Measurements from ENCODE around the gene TAOK2.

The TAOK2 gene

DNA sequence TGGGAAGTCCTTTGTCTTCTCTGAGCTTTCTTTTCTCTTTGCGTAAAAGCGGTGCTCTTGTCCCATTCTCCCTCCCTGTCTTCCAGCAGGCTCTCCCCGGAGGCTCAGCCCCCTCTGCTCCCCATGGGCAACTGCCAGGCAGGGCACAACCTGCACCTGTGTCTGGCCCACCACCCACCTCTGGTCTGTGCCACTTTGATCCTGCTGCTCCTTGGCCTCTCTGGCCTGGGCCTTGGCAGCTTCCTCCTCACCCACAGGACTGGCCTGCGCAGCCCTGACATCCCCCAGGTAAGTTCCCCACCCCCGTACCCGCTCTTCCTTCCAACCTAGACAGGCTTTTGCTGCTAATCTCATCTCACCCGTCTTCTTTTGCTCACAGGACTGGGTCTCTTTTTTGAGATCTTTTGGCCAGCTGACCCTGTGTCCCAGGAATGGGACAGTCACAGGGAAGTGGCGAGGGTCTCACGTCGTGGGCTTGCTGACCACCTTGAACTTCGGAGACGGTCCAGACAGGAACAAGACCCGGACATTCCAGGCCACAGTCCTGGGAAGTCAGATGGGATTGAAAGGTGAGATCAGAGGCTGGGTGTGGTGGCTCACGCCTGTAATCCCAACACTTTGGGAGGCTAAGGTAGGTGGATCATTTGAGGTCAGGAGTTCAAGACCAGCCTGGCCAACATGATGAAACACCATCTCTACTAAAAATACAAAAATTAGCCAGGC, 10.5 kb upstream of the TAOK2 start:
- no peak for DNase-seq

DNA sequence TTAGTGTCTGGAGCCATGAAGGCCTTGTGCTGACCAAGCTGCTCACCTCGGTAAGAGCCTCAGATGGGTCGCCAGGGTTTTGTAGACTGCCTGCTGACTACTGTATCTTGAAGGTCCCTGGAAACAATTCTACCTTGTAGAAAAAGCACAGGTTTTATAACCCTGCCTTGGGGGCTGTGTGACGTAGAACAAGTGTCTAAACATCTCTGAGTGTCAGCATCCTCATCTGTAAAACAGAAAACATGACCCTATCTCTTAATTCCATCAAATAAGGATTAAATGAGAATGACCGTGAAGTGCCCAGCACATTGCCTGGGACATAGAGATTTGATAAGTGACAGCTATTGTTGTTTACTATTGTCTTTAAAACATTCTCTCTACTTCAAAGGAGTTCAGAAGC, 5.5 kb upstream of the TAOK2 start:
- no peak for DNase-seq

DNA sequence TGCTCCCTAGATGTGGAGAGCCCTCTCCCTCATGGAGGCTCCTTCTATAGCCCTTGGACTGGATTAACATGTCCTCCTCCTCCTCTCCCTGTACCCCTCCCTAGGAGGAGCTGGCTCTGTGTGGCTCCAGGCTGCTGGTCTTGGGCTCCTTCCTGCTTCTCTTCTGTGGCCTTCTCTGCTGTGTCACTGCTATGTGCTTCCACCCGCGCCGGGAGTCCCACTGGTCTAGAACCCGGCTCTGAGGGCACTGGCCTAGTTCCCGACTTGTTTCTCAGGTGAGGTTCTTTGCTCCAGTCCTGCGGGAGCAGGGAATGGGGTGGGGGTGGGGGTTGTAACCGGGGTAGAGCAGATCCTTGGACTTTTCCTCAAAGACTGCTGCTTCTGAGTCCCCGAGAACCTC, 2.4 kb upstream of the TAOK2 start:
- no peak for DNase-seq

DNA sequence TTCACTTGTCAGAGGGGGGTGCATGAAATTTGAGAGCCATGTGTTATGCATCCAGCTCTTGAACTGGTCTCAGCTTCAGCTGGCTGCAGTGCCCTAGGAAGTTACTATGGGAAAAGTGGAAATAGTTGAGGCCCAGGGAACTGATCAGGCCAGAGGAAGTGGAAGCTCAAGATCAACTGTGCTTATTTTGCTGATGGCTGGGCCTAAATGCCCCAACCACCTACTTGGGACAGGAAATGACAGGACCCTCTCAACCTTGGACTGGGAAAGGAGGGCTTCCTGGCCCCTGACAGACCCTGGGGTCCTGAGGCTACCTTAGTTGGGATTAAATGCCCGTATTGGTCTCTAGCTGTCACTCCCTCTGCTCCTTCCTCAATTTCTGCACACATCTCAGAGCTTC, 1.2 kb upstream of the TAOK2 start:
- no peak for DNase-seq

DNA sequence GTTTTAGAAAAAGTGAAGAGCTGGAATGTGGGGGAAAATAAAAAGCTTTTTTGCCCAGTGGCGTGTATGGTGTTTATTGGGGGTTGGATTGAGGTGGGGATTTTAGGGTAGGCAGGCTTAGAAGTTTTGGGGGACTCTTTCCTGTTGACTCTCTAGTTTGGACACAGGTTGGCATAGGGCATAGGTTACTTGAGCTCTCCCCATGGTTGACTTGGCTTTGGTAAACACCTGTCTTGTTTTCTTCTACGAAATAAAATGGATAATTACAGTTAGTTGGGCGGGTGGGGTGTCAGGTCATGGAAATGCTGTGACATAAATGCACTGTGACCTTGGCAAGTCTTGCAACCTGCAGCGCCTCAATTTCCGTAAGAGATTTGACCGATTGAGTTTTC, 680 bp upstream of the TAOK2 start:
- no peak for DNase-seq

DNA sequence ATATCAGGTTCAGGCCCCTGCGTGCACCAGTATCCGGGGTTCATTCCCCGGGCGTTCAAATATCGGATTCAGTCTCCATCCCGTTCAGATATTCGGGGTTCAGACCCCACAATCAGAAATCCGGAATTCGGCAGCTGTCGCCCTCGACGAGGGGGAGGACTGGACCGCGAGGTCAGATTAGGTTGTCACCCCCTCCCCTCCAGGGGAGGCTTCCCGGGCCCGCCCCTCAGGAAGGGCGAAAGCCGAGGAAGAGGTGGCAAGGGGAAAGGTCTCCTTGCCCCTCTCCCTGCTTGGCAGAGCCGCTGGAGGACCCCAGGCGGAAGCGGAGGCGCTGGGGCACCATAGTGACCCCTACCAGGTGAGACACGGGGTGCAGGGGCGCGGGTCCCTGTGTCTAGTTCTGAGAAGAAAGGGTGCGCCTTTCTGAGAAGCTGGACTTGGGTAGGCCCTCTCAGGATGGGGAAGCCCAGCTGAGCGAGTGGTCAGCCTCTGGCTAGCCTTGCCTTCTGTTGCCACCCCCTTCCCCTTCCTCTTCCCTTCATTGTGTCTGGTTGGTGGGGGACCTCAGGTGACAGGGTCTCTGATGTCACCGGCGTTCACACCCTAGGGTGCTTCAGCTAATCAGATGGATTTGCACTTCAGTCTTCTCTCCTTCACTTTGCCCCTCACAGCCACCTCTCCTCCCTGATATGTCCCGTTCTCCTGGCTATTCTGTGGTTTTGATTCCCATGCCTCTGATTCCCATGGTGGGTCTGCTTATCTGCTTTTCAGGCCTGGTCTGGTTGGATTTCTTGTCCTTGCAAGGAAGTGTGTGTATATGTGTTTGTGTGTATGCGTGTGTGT, 844 bp downstream of the TAOK2 start:
- DNase-seq: peak; percentile 54

DNA sequence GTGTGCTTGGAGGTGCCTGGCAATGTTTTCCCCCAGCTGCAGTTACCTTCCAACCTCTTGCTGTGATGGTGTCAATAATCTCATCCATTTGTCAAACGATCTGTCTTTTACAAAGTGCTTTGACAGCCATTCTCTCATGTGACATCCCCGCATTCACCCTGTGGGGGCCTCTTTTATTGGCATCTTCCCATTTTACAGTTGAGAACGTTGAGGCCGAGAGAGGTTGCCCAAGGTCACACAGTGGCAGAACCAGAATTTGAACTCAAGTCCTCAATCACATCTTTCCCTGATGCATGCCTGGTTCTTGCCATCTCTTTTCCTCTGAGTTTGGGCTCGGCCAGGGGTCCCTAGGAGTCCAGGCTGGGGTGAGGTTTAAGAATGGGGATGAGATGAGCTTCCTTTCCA, 1.5 kb downstream of the TAOK2 start:
- DNase-seq: no peak

DNA sequence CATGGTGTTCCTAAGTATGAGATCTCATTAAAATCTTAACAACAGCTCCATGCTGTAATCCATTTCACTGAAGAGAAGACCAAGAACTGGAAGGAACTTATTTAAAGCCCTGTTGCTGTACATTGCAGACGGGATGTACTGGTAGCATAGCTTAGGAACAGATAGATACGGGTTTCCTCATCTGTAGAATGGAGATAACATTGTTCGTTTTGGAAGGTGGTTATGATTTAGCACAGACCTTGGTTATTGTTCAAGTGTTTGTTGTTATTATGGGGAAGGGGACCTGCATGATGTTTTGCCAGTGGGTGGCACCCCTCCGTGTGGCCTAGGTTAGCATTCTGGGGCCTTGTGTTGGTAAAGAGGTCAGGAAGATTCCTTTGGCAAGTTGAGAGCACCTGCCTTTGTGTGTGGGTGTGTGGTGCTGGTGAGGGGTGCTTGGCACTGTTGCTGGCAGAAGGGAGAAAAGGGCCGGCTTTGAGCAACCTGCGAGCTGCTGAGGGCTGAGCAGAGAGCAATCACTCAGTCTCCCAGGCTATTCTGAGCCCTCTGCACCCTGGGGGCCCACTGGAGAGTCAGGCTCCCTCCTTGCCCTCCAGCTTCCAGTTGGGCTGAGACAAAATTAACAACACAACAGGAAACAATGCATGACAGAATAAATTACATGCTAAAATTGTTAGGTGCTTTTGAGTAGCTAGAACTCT, 2.3 kb downstream of the TAOK2 start:
- peak; percentile 42 for DNase-seq

DNA sequence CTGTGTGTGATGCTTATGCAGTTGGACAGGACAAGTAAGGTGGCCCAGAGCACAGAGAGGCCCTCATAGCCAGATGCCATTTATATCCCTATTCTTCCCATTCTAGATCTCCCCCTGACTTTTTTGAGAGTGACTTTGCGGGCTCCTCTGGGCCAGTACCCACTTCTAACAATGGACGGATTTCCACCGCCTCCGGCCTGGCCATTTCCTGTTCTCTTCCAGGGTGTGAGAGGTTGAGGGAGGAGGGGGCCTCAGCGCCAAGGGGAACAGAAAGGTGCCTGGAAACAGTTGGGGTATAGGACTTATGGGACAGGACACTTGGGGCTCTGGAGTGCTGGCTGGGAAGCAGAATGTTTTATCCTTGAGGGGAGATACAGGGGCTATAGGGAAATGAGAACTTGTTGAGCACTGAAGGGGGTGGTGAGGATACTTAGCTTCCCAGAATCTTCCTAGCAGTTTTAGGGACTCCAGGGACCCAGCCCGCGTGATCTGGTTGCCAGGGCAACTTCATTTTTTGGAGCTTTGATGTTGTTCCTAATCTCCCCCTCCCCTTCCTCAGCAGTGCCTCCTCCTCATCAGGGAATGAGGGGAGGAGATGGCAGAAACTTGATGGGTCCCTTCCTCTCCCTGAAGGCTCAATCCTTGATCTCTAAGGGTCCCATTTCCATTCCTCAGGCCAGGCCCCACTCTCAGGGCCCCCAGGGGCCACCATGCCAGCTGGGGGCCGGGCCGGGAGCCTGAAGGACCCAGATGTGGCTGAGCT, 3.6 kb downstream of the TAOK2 start:
- DNase-seq: no peak

DNA sequence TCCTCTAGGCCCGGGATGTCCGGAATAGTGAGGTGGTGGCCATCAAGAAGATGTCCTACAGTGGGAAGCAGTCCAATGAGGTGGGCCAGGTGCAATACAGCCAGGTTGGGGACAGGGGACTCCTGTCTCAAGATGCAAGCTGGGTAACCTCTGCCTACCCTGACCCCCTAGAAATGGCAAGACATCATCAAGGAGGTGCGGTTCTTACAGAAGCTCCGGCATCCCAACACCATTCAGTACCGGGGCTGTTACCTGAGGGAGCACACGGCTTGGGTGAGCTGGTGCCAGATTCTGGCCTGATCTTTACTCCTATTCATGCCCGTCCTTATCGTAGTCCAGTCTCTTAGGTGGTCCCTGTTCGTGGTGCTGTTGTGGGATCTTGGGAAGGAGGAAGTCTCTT, 4.4 kb downstream of the TAOK2 start:
- no peak for DNase-seq

DNA sequence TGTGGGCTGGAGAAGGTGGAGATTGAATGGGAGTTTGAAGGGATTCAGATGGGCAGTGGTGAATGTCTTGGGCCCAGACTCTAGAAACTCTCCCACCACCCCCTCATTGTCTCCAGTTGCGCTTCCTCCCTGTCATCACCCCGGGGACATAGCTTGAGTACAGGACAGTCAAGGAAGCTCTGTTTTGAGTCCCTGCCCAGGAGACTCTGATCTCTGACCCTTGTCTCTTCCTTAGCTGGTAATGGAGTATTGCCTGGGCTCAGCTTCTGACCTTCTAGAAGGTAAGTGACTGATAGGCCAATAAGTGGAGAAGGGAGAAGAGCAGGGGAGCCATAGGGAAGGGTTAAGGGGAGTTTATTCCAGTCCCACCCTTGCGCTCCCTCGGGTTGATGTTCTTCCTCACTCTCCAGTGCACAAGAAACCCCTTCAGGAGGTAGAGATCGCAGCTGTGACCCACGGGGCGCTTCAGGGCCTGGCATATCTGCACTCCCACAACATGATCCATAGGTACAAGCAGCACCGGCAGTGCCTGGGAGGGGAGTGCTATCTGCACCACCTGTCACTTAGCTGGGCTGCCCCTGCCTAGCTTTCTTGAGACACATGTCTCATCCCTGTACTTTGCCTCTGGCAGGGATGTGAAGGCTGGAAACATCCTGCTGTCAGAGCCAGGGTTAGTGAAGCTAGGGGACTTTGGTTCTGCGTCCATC, 5.0 kb downstream of the TAOK2 start:
- no peak for DNase-seq

DNA sequence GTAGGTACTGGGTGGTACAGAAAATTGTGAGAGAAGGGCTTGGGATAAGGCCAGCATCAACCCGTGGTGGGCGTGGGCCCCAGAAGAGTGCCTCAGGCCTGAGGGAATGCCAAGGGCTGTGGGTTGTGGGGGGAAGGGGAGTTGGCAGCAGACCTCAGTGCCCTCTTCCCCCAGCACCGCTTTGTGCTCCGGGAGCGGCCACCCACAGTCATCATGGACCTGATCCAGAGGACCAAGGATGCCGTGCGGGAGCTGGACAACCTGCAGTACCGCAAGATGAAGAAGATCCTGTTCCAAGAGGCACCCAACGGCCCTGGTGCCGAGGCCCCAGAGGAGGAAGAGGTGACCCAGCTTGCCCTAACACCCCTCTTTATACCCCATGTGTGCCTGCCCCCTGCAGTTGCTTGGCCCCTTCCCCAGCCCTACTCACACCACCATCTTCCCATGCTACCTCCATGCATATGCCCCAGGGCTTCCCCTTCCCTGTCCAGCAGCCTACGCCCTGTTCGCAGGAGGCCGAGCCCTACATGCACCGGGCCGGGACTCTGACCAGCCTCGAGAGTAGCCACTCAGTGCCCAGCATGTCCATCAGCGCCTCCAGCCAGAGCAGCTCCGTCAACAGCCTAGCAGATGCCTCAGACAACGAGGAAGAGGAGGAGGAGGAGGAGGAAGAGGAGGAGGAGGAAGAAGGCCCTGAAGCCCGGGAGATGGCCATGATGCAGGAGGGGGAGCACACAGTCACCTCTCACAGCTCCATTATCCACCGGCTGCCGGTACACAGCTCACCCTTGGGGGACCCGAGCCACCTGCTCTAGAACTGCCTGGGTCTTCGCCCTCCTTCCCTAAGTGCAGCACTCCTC, 9.1 kb downstream of the TAOK2 start:
- DNase-seq: no peak

DNA sequence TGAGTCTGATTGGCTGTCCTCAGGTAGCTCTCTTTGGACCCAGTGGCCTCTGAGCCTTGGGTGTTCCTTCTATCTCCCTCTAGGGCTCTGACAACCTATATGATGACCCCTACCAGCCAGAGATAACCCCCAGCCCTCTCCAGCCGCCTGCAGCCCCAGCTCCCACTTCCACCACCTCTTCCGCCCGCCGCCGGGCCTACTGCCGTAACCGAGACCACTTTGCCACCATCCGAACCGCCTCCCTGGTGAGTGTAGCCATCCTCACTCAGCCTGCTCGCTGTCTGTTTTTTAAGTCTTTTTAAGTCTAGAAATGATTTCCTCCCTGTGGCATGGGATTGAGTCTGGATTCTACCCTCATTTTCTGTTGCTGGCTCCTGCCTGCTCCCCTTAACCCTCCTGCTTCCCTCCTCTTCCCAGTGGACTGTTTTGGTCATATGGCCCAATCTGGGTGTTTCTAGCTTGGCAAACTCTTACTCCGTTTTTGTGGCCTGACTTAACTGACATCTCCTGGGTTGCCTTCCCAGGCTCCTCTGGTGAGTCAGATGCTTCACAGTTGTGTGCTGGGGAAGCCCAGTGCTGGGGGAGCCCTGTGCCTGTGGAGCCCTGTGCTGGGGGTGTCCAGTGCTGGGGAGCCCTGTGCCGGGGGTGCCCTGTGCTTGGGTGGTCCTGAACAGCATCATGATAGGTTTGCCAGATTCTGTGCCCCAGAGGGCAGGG, 9.9 kb downstream of the TAOK2 start:
- no peak for DNase-seq

DNA sequence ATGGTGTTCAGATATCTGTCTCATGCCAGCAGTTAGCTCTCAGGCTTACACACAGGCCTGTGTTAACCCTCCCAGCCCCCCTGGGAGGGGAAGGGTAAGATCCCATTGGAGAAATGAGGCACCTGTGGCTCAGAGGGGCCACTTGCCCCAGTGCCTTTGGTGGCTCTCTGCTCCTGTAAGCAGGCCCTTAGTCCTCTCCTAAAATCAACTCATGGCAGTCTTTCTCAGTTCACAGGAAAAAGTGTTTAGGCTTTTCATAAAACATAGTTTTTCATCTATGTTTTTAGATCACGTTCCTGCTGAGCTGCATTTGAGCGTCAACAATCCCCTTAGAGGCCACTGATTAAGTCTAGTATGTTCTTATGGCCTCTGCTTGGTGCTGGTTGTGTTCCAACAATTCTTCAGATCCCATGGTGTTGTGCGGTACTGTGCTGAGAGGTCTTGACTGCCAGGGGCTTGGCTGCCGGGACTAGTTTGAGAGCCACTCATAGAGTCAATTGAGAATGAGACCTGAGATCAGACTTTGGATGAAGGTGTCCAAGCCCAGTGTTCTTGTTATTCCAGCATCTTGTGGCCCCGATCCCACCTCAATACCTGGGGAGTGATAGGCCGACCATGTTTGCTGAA, 10.6 kb downstream of the TAOK2 start:
- no peak for DNase-seq

DNA sequence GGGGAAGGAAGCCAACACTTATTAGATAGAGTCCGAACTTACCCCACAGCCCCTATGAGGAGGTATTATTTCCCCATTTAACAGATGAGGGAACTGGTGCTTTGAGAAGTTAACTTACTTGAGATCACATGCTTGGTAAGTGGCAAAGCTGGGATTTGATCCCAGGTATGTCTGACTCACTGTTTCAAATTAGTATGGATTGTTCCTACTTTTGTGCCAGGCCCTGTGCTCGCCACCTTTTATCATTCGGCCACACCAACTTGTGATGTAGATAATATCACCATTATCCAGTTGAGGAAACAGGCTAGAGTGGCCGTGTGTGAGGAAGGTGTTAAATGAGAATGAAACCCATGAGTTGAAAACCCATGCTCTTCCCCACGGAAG, 11.1 kb downstream of the TAOK2 start:
- no peak for DNase-seq

DNA sequence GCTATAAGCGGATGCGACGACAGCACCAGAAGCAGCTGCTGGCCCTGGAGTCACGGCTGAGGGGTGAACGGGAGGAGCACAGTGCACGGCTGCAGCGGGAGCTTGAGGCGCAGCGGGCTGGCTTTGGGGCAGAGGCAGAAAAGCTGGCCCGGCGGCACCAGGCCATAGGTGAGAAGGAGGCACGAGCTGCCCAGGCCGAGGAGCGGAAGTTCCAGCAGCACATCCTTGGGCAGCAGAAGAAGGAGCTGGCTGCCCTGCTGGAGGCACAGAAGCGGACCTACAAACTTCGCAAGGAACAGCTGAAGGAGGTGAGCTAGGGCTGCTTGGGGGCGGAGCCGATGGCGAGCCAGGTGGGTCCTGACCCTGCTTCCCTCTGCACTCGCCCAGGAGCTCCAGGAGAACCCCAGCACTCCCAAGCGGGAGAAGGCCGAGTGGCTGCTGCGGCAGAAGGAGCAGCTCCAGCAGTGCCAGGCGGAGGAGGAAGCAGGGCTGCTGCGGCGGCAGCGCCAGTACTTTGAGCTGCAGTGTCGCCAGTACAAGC, 11.7 kb downstream of the TAOK2 start:
- DNase-seq: no peak

DNA sequence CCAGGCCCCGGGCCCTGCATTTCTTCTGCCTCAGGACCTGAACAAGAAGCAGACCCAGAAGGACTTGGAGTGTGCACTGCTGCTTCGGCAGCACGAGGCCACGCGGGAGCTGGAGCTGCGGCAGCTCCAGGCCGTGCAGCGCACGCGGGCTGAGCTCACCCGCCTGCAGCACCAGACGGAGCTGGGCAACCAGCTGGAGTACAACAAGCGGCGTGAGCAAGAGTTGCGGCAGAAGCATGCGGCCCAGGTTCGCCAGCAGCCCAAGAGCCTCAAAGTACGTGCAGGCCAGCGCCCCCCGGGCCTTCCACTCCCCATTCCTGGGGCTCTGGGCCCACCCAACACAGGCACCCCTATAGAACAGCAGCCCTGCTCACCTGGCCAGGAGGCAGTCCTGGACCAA, 12.6 kb downstream of the TAOK2 start:
- no peak for DNase-seq

DNA sequence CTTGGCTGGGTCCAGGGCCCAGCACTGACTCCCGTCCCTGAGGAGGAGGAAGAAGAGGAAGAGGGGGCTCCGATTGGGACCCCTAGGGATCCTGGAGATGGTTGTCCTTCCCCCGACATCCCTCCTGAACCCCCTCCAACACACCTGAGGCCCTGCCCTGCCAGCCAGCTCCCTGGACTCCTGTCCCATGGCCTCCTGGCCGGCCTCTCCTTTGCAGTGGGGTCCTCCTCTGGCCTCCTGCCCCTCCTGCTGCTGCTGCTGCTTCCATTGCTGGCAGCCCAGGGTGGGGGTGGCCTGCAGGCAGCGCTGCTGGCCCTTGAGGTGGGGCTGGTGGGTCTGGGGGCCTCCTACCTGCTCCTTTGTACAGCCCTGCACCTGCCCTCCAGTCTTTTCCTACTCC, 13.3 kb downstream of the TAOK2 start:
- DNase-seq: no peak

DNA sequence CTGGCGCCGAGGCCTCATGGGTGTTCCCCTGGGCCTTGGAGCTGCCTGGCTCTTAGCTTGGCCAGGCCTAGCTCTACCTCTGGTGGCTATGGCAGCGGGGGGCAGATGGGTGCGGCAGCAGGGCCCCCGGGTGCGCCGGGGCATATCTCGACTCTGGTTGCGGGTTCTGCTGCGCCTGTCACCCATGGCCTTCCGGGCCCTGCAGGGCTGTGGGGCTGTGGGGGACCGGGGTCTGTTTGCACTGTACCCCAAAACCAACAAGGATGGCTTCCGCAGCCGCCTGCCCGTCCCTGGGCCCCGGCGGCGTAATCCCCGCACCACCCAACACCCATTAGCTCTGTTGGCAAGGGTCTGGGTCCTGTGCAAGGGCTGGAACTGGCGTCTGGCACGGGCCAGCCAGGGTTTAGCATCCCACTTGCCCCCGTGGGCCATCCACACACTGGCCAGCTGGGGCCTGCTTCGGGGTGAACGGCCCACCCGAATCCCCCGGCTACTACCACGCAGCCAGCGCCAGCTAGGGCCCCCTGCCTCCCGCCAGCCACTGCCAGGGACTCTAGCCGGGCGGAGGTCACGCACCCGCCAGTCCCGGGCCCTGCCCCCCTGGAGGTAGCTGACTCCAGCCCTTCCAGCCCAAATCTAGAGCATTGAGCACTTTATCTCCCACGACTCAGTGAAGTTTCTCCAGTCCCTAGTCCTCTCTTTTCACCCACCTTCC, 13.9 kb downstream of the TAOK2 start:
- no peak for DNase-seq
